ENCODE measurements around the gene LAMA3. TPM values are rescaled to one million over a fixed set of nuclear protein-coding genes. Genes with fewer than 3 reads are reported as not detected.
"Not testable (repeated sequence)": the region's sequence is repeated elsewhere in the genome, so short reads cannot be mapped to it uniquely, and the experiment has no call there.

The LAMA3 gene
- polyA plus RNA-seq, 1 donor from 2014 or later = 3.4 TPM

GRCh38 chr18:23714576-23714975, 25.3 kb downstream of the LAMA3 start:
- no peaks in the 10 kb centered on the region for H3K79me2 ChIP-seq (replicated peaks; ENCODE audit: insufficient read depth, low read length)
- no peak overlapping the region for H2AFZ ChIP-seq (ENCODE audit: low read depth, low read length)
- TF ChIP-seq TAF1 (IDR thresholded peaks at IDR 0.05; ENCODE audit: low read depth) (no peak), CTCF (IDR thresholded peaks at IDR 0.05; ENCODE audit: poor library complexity, severe bottlenecking) (no peak), EZH2 (IDR thresholded peaks at IDR 0.05; ENCODE audit: borderline replicate concordance, insufficient read depth, low read length, poor library complexity, severe bottlenecking) (no peak), SMC3 (conservative IDR thresholded peaks at IDR 0.05; ENCODE audit: poor library complexity) (no peak), EP300 (conservative IDR thresholded peaks at IDR 0.05; ENCODE audit: poor library complexity, severe bottlenecking) (no peak), RAD21 (conservative IDR thresholded peaks at IDR 0.05) (no peak), MXI1 (conservative IDR thresholded peaks at IDR 0.05; ENCODE audit: poor library complexity, severe bottlenecking) (no peak), POLR2AphosphoS5 (IDR thresholded peaks at IDR 0.05) (no peak)
- TF ChIP-seq, protein P1, sequence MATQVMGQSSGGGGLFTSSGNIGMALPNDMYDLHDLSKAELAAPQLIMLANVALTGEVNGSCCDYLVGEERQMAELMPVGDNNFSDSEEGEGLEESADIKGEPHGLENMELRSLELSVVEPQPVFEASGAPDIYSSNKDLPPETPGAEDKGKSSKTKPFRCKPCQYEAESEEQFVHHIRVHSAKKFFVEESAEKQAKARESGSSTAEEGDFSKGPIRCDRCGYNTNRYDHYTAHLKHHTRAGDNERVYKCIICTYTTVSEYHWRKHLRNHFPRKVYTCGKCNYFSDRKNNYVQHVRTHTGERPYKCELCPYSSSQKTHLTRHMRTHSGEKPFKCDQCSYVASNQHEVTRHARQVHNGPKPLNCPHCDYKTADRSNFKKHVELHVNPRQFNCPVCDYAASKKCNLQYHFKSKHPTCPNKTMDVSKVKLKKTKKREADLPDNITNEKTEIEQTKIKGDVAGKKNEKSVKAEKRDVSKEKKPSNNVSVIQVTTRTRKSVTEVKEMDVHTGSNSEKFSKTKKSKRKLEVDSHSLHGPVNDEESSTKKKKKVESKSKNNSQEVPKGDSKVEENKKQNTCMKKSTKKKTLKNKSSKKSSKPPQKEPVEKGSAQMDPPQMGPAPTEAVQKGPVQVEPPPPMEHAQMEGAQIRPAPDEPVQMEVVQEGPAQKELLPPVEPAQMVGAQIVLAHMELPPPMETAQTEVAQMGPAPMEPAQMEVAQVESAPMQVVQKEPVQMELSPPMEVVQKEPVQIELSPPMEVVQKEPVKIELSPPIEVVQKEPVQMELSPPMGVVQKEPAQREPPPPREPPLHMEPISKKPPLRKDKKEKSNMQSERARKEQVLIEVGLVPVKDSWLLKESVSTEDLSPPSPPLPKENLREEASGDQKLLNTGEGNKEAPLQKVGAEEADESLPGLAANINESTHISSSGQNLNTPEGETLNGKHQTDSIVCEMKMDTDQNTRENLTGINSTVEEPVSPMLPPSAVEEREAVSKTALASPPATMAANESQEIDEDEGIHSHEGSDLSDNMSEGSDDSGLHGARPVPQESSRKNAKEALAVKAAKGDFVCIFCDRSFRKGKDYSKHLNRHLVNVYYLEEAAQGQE (IDR thresholded peaks at IDR 0.05; ENCODE audit: borderline replicate concordance) = no peak
- H3K27me3 ChIP-seq (ENCODE audit: insufficient read depth, low read depth, low read length) = no peaks in the 10 kb centered on the region
- H3K36me3 ChIP-seq (ENCODE audit: insufficient read depth, low read length) = no peaks in the 10 kb centered on the region
- no peaks in the 10 kb centered on the region for H4K20me1 ChIP-seq (ENCODE audit: insufficient read depth)
- H3K27ac ChIP-seq (ENCODE audit: low read length) = no peak overlapping the region
- H3K4me2 ChIP-seq (ENCODE audit: low read length) = no peak overlapping the region
- no peaks in the 10 kb centered on the region for H3K9me3 ChIP-seq (ENCODE audit: low read length)
- H3K4me3 ChIP-seq (ENCODE audit: low read length) = no peak overlapping the region
- no peaks in the 10 kb centered on the region for H3K9me2 ChIP-seq (ENCODE audit: insufficient read depth, low read length)
- H3F3A ChIP-seq (ENCODE audit: insufficient read depth, low read length, poor library complexity, severe bottlenecking) = no peaks in the 10 kb centered on the region
- no peak overlapping the region for H3K9ac ChIP-seq (ENCODE audit: low read length)

GRCh38 chr18:23716079-23716478, 26.8 kb downstream of the LAMA3 start:
- H3K9ac ChIP-seq (ENCODE audit: low read length); H3K9me2 ChIP-seq (ENCODE audit: insufficient read depth, low read length); H3F3A ChIP-seq (ENCODE audit: insufficient read depth, low read length, poor library complexity, severe bottlenecking); H4K20me1 ChIP-seq (ENCODE audit: insufficient read depth); H2AFZ ChIP-seq (ENCODE audit: low read depth, low read length); H3K27ac ChIP-seq (ENCODE audit: low read length); H3K9me3 ChIP-seq (ENCODE audit: low read length); H3K36me3 ChIP-seq (ENCODE audit: insufficient read depth, low read length); H3K79me2 ChIP-seq (replicated peaks; ENCODE audit: insufficient read depth, low read length); H3K27me3 ChIP-seq (ENCODE audit: insufficient read depth, low read depth, low read length); H3K4me3 ChIP-seq (ENCODE audit: low read length); H3K4me2 ChIP-seq (ENCODE audit: low read length): not testable (repeated sequence)

DNA sequence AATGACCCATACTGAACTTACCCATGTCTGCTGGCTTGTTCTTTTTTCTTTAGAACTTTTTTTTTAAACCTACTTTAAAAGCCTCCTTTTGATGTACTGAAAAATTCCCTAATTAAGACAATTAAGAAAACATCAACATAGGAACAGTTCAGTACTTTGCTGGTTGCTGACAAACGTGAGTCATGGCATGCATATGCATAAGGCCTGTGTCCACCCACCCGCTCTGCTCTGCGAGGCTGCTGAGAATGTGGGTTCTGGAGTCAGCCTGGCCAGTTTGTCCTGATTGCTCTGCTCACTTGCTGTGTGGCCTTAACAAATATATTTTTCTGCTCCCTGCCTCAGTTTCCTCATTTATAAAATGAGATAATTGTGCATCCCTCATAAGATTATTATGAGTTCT, 27.3 kb downstream of the LAMA3 start:
- Histone ChIP-seq H2AFZ (ENCODE audit: low read depth, low read length) (no peak overlapping the region), H3K9ac (ENCODE audit: low read length) (no peak overlapping the region)

More for the DNA sequence above, 27.3 kb downstream of the LAMA3 start:
- Histone ChIP-seq H3K27ac (ENCODE audit: low read length) (no peak overlapping the region), H4K20me1 (ENCODE audit: insufficient read depth) (no peaks in the 10 kb centered on the region), H3K27me3 (ENCODE audit: insufficient read depth, low read depth, low read length) (no peaks in the 10 kb centered on the region), H3K4me3 (ENCODE audit: low read length) (no peak overlapping the region), H3K9me2 (ENCODE audit: insufficient read depth, low read length) (no peaks in the 10 kb centered on the region), H3F3A (ENCODE audit: insufficient read depth, low read length, poor library complexity, severe bottlenecking) (no peaks in the 10 kb centered on the region), H3K79me2 (replicated peaks; ENCODE audit: insufficient read depth, low read length) (no peaks in the 10 kb centered on the region), H3K4me2 (ENCODE audit: low read length) (no peak overlapping the region), H3K9me3 (ENCODE audit: low read length) (no peaks in the 10 kb centered on the region), H3K36me3 (ENCODE audit: insufficient read depth, low read length) (no peaks in the 10 kb centered on the region)
- TF ChIP-seq MXI1 (conservative IDR thresholded peaks at IDR 0.05; ENCODE audit: poor library complexity, severe bottlenecking) = no peak
- TF ChIP-seq EP300 (conservative IDR thresholded peaks at IDR 0.05; ENCODE audit: poor library complexity, severe bottlenecking) = no peak
- TF ChIP-seq EZH2 (IDR thresholded peaks at IDR 0.05; ENCODE audit: borderline replicate concordance, insufficient read depth, low read length, poor library complexity, severe bottlenecking) = no peak
